ENCODE data around the gene UGCG. TPM values are rescaled to one million over a fixed set of nuclear protein-coding genes. Genes with fewer than 3 reads are reported as not detected.
"Not testable (repeated sequence)": the region's sequence is repeated elsewhere in the genome, so short reads cannot be mapped to it uniquely, and the experiment has no call there.

Gene UGCG
- total RNA-seq, 1 experiment from 2014 or later: 192 TPM

- in situ Hi-C loops (cut with HindIII; ENCODE audit: low sequenced_read_pairs): no loop called here
- DNase-seq (ENCODE audit: low spot score): no peak
These were observed 9.5 kb upstream of the UGCG start for GRCh38 chr9:111886983-111887718.

- in situ Hi-C loops (cut with HindIII; ENCODE audit: low sequenced_read_pairs): no loop called here
- DNase-seq (ENCODE audit: low spot score): no peak
These were observed 6.3 kb upstream of the UGCG start for GRCh38 chr9:111890334-111890733.

GRCh38 chr9:111890867-111891266 lies 5.7 kb upstream of the UGCG start:
- in situ Hi-C loops (cut with HindIII; ENCODE audit: low sequenced_read_pairs); DNase-seq (ENCODE audit: low spot score): not testable (repeated sequence)

DNA sequence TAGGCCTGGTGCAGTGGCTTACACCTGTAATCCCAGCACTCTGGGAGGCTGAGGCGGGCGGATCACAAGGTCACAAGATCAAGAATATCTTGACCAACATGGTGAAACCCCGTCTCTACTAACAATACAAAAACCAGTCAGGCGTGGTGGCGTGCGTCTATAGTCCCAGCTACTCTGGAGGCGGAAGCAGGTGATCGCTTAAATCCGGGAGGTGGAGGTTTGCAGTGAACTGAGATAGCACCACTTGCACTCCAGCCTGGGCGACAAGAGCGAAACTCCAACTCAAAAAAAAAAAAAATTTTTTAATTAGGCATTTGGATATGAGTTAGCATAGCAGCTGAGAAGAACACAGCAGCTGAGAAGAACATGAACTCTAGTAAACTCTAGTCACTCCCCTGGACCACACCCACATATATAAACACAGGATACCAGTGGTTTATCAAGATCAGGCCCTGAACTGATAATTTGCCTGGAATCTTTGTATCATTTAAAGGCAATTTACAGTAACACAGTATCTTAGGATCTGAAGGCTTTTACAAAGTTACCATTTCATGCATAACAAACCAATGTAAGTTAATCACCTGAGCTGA lies 4.6 kb upstream of the UGCG start:
- DNase-seq (ENCODE audit: low spot score): no peak
- in situ Hi-C loops (cut with HindIII; ENCODE audit: low sequenced_read_pairs): no loop called here

DNA sequence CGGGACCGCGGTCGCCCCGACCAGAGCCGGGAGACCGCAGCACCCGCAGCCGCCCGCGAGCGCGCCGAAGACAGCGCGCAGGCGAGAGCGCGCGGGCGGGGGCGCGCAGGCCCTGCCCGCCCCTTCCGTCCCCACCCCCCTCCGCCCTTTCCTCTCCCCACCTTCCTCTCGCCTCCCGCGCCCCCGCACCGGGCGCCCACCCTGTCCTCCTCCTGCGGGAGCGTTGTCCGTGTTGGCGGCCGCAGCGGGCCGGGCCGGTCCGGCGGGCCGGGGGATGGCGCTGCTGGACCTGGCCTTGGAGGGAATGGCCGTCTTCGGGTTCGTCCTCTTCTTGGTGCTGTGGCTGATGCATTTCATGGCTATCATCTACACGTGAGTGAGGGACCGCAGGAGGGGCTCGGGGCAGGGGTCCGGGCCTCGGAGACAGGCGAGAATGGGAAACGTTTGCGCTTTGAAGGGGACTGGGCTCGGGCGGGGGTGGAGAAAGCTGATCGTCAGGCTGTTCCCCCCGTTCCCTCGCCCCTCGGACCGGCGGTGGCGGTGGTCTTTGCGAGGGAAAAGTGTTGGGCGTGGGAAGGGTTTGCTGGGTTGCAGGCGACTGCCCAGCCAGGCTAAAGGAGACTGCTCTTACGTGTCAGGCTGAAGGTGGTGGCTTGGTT lies 457 bp downstream of the UGCG start:
- no peak for DNase-seq (ENCODE audit: low spot score)
- in situ Hi-C loops (cut with HindIII; ENCODE audit: low sequenced_read_pairs): no loop called here

DNA sequence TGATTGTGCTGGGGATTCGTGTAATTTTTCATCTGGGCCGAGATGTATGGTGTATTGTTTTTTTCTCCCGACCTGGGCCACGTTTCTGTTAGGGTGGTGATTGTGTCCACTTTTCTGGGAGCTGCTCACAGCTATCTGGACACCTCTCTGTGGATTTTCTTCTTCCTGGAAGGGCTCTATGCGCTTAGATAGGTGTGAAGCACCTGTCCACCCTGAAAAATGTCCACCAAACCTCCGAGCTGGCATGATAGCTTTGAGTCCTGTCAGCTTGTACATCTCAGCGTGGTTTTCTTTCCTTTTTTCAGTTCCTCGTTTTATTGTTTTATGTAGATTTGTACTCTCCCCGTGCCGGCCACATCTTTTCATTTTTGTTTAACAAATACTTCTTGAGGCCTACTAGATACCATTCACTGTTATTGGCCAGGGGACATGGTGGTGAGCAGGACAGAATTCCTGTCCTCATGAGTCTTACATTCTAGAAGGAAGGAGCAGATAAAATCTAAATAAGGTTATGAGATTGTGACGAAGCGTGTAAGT lies 1.1 kb downstream of the UGCG start:
- DNase-seq (ENCODE audit: low spot score): peak; percentile 65
- in situ Hi-C loops (cut with HindIII; ENCODE audit: low sequenced_read_pairs): no loop called here

DNA sequence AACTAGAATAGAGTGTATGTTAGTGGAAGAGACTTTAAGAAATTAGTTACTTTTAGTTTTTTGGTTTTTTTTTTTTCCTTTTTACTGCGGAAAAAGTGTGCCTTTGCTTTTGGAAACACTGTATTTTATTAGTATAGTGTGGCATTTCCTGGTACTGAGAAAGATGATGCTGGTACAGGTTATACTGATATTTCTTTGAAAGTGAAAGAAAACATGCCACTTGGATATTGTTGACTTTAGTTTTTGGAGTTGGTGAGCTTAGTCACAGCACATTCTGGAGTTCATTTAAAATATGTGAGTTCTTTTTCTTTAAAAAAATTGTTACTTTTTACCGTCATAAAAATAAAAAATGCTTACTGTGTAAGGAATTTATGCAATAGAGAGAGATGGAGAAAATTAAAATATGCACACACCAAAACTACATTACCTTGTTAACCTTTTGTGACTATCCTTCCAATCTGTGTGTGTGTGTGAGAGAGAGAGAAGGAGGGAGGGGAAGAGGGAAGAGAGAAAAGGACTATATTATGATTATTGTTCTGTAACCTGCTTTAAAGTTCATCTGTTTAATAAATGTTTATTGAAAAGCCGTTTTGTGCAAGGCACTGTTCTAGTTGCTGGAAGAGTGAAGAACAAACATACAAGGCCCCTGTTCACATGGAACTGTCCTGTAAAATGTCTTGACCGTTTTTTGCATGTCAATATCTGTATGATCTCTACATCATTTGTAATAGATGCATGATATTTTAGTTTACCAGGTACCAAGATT lies 1.9 kb downstream of the UGCG start:
- in situ Hi-C loops (cut with HindIII; ENCODE audit: low sequenced_read_pairs): no loop called here
- no peak for DNase-seq (ENCODE audit: low spot score)

- DNase-seq (ENCODE audit: low spot score): no peak
- in situ Hi-C loops (cut with HindIII; ENCODE audit: low sequenced_read_pairs): no loop called here
These were observed 3.7 kb downstream of the UGCG start for GRCh38 chr9:111900151-111900857.

DNA sequence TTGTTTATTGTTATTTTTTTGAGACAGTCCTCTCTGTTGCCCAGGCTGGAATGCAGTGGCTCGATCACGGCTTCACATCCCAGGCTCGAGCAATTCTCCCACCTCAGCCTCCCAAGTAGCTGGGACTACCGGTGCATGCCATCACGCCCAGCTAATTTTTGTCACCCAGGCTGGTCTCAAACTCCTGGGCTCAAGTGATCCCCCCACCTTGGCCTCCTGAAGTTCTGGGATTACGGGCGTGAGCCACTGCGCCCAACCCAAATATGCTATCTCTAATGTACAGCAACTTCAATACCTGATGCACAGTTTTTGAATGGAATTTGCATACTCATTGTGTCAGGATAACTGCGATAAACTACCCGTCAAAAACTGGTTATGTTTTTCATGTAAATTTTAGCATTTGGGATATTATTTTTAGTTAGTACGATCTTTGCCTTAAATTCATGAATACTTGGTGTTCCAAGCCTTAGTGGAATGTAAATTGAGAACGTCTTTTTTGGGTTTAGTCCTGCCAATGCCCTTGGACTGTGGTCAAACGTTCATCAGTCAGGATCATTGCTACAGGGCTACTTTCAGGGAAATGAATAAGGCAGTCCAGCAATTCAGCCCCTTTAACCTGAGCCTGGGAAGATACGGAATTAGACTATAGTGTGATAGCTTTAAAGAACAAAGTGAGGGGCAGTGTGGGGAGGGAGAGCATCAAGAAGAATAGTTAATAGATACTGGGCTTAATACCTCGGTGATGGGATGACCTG lies 4.4 kb downstream of the UGCG start:
- no peak for DNase-seq (ENCODE audit: low spot score)
- in situ Hi-C loops (cut with HindIII; ENCODE audit: low sequenced_read_pairs): no loop called here

- in situ Hi-C loops (cut with HindIII; ENCODE audit: low sequenced_read_pairs): no loop called here
- DNase-seq (ENCODE audit: low spot score): no peak
These were observed 6.0 kb downstream of the UGCG start for GRCh38 chr9:111902391-111903139.

DNA sequence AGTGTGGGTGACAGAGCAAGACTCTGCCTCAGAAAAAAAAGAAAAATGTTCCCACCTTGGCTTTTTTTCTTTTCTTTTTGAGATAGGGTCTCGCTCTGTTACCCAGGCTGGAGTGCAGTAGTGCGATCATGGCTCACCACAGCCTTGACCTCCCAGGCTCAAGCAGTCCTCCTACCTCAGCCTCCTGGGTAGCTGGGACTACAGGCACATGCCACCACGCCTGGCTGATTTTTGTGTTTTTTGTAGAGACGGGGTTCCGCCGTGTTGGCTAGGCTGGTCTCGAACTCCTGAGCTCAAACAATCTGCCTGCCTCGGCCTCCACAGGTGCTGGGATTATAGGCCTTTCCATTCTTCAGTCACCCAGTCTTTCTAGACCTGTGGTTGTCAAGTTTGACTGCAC lies 6.9 kb downstream of the UGCG start:
- in situ Hi-C loops (cut with HindIII; ENCODE audit: low sequenced_read_pairs); DNase-seq (ENCODE audit: low spot score): not testable (repeated sequence)

DNA sequence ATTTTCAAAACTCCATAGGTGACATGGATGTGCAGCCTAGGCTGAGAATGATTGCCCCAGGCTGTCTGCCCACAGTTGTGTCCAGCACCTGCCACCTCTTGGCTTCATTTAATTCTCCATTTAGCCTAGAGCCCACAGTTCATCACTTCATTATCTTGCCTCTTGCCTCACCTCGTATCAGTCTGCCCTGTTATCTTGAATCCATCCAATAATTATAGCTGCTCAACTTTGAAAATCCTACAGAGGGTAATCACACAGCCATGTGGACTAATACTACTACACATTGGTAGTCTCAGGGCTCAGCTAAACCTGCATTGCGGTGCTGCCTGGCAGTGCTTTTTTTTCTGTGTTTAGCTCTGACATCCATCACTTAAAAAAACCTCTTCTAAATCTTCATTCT lies 7.4 kb downstream of the UGCG start:
- in situ Hi-C loops (cut with HindIII; ENCODE audit: low sequenced_read_pairs): no loop called here
- DNase-seq (ENCODE audit: low spot score): no peak

DNA sequence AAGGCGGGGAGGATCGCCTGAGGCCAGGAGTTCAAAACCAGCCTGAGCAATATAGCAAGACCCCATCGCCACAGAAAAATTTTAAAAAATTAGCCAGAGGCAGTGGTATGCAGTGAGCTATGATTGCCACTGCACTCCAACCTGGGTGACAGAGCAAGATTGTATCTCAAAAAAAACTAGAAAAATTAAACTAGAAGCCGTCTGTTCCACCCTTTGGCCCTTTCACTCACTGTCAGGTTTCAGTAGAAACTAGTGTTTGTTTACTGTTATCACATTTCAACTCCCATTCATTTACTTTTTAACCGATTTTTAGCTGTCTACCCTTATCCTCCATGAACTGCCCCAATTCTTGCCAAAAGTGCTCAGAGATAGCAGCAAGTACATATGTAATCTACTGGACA lies 8.3 kb downstream of the UGCG start:
- in situ Hi-C loops (cut with HindIII; ENCODE audit: low sequenced_read_pairs): no loop called here

DNA sequence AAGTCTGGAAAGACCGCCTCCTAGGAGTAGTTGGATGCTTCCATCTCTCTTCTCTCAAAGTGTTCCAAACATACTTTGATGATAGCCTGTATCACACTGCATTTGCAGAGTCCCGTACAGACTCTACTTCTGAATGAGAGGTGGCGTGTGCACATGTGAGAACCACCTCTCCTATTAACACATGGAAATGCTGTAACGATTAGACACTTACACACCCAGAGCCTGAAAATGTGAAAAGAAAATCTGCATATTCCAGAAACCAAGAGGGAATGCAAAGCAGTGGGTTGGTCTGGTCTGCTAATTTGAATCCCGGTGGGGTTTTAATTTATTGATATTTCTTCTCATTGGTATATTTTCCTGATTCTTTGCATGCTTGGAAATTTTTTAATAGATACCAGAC lies 10.5 kb downstream of the UGCG start:
- DNase-seq (ENCODE audit: low spot score): no peak
- in situ Hi-C loops (cut with HindIII; ENCODE audit: low sequenced_read_pairs): no loop called here

More for the DNA sequence above, 8.3 kb downstream of the UGCG start:
- no peak for DNase-seq (ENCODE audit: low spot score)

- in situ Hi-C loops (cut with HindIII; ENCODE audit: low sequenced_read_pairs): no loop called here
- no peak for DNase-seq (ENCODE audit: low spot score)
These were observed 12.8 kb downstream of the UGCG start for GRCh38 chr9:111909444-111909843.

- in situ Hi-C loops (cut with HindIII; ENCODE audit: low sequenced_read_pairs): no loop called here
- DNase-seq (ENCODE audit: low spot score): no peak
These were observed 13.8 kb downstream of the UGCG start for GRCh38 chr9:111910428-111910827.

DNA sequence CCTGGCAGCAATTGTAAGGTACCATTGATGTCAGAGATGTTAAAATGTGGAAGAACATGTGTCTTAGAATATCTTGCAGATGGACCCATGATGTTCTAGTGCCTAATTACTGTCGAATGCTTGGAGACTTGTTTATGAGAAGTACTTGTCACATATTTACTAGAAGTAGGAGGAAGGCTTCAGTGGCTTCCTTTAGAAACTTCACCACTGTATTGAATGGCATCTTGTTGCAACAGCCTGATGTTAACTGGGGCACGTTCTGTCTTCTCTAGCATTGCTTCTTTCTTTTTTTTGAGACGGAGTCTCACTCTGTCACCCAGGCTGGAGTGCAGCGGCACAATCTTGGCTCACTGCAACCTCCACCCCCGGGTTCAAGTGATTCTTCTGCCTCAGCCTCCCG lies 16.5 kb downstream of the UGCG start:
- DNase-seq (ENCODE audit: low spot score): no peak
- in situ Hi-C loops (cut with HindIII; ENCODE audit: low sequenced_read_pairs): no loop called here

Data from G401 (cell line).